A172 (cell line): ENCODE data around the gene UBAC2. TPM values are rescaled to one million over a fixed set of nuclear protein-coding genes. Genes with fewer than 3 reads are reported as not detected.
A peak's percentile ranks its signal among the peaks of the same experiment; 100 is the strongest.
"Not testable (repeated sequence)": the region's sequence is repeated elsewhere in the genome, so short reads cannot be mapped to it uniquely, and the experiment has no call there.

Source experiments
- DNase-seq: peaks from one replicate; pipeline ENCODE4 v3.0.0-alpha.2; 2015; ENCODE audit warnings: low spot score
- total RNA-seq: library from RNA; depleted of rRNA; stranded (reverse); fragments of >200 nt; shearing (Covaris generic); gene quantifications from 2 replicates; pipeline ENCODE4 v1.2.3, GENCODE V29; 2014

The UBAC2 gene
- total RNA-seq, 1 experiment from 2014 or later, result 42.2 TPM

DNA sequence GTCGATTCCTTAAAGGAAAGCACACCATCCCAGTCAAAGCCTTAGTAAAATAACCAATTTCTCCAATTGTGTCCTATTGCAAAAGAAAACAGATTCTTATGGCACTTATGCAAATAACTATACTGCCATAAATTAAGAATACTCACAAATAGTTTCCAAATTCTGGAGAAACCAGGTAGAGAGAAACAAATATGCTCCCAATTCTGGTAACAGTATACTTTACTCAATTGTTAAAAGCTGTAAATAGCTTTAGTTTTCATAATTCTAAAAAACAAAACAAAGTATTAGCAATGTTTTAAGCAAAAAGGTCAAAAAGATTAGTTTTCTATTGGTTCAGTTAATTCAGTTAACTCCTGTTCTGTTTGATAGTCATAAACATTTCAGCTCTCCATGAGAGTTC lies 18.2 kb upstream of the UBAC2 start:
- DNase-seq, result no peak

GRCh38 chr13:99185606-99186005 lies 15.0 kb upstream of the UBAC2 start:
- no peak for DNase-seq

DNA sequence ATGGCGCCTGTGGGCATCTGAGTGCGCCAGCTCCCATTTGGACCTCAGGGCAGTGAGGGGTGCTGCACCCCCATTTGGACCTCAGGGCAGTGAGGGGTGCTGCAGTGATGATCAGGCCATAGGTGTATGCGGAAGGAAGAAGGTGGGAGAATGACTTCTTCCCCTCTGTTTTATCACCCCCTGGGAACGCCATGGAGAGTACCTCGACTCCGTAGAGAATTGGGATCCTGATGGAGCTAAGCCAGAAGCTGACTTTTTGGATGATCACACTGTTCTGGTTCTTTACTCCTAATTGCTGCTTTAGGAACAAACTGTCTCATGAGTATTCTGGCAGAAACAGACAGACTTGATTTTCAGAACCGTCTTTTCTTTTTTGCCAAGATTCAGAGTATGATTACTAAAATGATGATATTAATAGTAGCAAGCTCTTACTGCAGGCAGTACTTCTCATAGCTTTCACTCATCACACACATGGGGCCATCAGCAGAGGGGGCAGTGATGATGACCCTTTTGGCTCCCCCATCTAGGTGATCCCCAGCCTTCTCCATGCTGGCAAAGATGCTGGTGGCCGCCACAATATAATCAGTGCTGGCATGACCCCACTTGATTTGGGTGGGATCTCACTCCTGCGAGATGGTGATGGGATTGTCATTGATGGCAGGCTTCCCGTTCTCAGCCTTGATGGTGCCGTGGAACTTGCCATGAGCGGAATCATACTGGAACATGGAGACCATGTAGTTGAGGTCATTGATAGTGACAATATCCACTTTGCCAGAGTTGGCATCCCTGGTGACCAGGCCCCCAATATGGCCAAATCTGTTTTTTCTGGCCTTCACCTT lies 10.3 kb upstream of the UBAC2 start:
- no peak for DNase-seq

GRCh38 chr13:99191336-99191899 lies 9.2 kb upstream of the UBAC2 start:
- no peak for DNase-seq

GRCh38 chr13:99191900-99192399 lies 8.7 kb upstream of the UBAC2 start:
- DNase-seq, result no peak

- no peak for DNase-seq
Observed at GRCh38 chr13:99192480-99192879, 8.2 kb upstream of the UBAC2 start.

DNA sequence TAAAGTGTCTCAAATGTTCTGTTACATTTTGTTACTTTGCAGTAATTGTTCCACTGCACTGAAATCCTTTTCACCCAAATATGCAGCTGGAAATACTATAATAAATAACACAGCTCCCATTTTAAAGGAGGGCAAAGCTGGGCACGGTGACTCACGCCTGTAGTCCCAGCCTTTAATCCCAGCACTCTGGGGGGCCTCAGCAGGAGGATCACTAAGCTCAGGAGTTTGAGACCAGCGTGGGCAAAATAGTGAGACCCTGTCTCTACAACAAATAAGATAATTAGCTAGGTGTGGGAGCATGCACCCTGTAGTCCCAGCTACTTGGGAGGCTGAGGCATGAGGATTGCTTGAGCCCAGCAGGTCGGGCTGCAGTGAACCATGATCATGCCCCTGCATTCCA lies 7.5 kb upstream of the UBAC2 start:
- DNase-seq, result no peak

GRCh38 chr13:99196466-99197116 lies 4.1 kb upstream of the UBAC2 start:
- no peak for DNase-seq

GRCh38 chr13:99197117-99197651 lies 3.5 kb upstream of the UBAC2 start:
- DNase-seq, result no peak

GRCh38 chr13:99199541-99200431 lies 868 bp upstream of the UBAC2 start:
- DNase-seq, result peak; percentile 10

DNA sequence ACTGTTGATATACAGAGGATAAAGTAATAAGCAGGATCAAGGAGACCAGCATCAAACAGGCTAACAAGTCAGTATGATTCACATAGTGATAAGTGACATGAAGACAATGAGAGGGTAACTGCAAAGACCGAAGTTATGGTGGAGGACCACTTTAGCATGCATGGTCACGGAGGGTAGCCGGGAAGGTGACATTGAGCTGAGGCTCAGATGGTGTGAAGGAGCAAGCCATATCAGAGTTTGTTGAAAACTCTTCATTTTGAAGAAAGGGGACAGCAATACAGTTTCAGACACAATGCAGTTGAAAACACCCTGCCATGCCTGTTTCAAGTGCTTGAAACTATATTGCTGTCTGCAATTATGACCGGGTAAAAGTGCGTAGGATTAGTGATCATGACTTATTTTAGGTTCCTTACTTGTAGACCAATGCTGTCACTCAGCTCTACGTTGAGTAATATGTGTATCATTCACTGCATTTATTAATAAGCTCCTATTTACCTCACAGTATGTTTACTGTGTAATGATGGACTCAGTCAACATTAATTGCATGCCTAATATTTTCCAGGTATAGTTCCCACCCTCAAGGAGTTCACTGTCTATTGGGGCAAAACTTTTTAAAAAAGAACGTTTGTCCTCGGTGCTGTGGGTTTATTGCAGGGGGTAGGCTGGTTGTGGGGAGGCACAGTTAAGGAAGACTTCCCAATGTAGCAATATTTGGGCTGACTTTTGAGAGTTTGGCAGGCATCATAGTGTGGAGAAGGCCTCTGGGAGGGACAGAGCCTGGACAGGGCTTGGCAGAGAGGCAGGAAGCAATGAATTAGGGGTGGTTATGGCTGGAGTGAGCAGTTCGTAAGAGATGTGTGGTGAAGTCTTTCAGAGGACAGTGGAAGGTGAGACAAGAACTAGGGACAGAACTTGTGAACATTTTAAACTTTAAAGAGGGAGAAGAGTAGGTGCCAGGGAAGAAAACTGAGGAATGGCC lies 3.2 kb downstream of the UBAC2 start:
- no peak for DNase-seq

DNA sequence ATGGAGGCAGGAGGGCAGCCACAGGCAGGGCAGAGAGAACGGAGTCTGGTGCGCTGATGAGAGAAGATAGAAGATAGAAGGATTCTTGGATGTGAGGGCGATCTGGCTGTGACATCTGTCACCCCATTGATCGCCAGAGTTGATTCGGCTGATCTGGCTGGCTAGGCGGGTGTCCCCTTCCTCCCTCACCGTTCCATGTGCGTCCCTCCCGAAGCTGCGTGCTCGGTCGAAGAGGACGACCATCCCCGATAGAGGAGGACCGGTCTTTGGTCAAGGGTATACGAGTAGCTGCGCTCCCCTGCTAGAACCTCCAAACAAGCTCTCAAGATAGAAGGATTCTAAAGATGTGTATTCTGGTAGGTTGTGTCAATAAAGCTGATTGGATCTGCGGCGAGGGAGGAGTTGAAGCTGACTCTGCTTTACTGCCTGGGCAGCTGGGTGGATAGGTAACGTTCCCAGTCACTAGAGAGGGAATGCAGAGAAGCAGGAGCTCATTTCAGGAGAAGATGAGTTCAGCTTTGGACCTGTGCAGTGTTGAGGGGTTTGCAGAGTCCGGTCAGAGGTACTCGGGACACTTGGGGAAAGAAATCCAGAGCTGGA lies 5.1 kb downstream of the UBAC2 start:
- DNase-seq, result no peak

GRCh38 chr13:99206226-99206625 lies 5.6 kb downstream of the UBAC2 start:
- DNase-seq, result no peak

DNA sequence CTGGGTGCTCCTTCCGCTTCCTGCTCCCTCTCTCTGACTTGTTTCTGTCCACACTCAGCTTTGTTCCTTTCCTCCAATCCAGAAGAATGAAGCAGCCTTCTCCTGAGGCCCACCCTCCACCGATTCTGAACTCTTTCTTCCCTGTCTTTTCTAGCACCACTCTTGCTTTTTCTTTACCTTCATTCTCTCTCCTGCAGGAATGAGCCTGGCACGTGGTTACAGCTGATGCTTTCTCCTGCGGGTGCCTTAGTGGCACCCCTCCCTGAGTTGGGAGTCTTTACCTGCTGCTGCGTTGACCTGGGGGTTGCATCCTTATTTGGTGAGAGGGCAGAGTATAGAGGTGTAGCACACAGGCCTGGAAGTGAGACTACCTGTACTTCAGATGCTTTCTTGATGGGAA lies 6.2 kb downstream of the UBAC2 start:
- no peak for DNase-seq

DNA sequence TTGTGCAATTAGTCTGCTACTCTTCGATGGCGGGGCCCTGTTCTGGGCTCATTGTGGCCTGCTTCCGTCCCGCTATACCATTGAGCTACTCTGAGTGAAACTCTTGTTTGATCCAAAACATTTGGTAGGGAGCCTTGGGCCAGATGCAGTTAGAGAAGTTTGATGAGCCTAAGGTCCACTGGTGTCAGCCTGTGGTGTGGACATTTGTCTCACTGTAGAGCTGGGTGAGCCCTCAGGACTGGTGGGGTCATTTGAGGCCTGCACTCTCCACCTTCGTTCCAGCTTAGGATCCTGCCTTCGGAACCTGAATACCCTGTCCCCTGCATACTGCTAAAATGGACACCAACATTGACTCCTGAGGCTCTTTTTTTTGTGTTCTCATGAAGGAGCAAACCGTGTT lies 6.9 kb downstream of the UBAC2 start:
- DNase-seq, result no peak

DNA sequence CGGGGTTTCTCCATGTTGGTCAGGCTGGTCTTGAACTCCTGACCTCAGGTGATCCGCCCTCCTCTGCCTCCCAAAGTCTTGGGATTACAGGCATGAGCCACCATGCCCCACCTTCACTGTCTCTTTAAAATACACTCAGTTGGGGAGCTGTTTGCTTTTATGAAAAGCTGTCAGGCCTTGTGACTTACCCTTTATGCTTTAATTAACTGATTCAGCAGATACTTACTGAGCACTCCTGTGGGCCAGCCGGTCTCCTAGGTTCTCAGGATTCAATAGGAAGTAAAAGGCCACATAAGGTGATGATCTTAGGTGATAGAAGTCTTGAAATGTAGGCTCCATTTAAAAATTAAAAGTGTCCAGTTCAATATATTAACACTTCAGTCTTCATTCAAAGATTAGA lies 7.5 kb downstream of the UBAC2 start:
- DNase-seq, result no peak

GRCh38 chr13:99208845-99209527 lies 8.3 kb downstream of the UBAC2 start:
- no peak for DNase-seq

GRCh38 chr13:99210627-99211026 lies 10.0 kb downstream of the UBAC2 start:
- DNase-seq, result not testable (repeated sequence)

DNA sequence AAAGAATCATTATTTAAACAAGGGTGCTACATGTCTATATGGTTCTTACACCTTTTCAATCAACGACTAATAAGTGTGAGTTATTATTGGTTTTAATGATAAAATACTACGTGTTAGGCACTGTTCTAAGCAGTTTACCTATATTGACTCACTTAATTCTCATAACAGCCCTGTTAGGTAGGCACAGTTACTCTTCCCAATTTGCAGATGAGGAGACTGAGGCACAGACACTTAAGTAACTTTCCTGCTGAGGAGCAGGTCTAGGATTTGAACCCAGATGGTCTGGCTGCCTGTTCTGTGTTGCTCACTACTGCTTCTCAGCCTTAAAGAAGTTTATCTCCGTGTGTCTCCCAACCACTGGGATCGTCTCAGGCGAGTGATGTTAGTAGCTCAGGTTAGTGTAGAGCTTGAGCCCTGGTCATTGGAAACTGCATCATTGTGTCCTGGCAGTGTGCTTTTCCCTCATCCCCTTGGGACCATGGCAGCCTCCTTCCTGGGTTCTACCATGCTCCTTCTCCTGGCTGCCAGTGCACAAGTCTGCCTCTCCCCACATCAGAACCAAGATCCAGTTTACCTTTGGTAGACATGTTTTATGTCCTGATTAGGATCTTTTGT lies 10.9 kb downstream of the UBAC2 start:
- no peak for DNase-seq
